Erythroblast (primary cell): ENCODE results near the gene CHMP6.

Source experiments
- GATA1 ChIP-seq: IDR thresholded peaks from 2 replicates; pipeline ENCODE4 v1.6.1; 2011; ENCODE audit warnings: low read depth, mild to moderate bottlenecking, control low read depth, low read length, moderate library complexity
- POLR2A ChIP-seq: IDR thresholded peaks from 2 replicates; pipeline ENCODE4 v1.6.1; 2011; ENCODE audit warnings: mild to moderate bottlenecking, low read length

DNA sequence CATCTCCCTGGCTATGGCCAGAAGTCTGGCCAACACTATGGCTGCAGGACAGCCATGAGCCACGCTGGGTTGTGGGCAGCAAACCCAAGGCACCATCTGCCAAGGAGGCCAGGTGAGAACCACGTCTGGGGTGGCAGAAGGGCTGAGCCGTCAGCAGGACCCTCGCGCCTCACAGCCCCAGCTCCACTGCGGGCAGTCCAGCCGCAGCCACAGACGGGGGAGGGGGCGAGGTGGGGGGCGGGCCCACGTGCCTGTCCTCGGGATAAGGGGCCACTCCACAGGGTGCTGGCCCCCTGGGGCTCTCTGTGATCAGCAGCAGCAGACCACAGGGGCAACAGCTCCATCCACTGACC lies 36.8 kb downstream of the CHMP6 start:
- no peak for TF ChIP-seq POLR2A
- TF ChIP-seq GATA1: no peak
